GM19043 (cell line): Measurements from ENCODE around the gene IL17RB.

ENCODE experiments used
- ATAC-seq: cut with Tn5 transposase; IDR thresholded peaks from one replicate; pipeline ENCODE4 v1.9.1; 2021; ENCODE audit warnings: low read depth; ENCODE audit not compliant: unreplicated experiment

The IL17RB gene

GRCh38 chr3:53856964-53857363, 10.6 kb downstream of the IL17RB start:
- no peak for ATAC-seq

GRCh38 chr3:53858096-53858741, 11.9 kb downstream of the IL17RB start:
- no peak for ATAC-seq

GRCh38 chr3:53859178-53859577, 12.8 kb downstream of the IL17RB start:
- ATAC-seq, result no peak

GRCh38 chr3:53860196-53860595, 13.8 kb downstream of the IL17RB start:
- no peak for ATAC-seq

GRCh38 chr3:53862241-53862640, 15.9 kb downstream of the IL17RB start:
- ATAC-seq, result no peak

DNA sequence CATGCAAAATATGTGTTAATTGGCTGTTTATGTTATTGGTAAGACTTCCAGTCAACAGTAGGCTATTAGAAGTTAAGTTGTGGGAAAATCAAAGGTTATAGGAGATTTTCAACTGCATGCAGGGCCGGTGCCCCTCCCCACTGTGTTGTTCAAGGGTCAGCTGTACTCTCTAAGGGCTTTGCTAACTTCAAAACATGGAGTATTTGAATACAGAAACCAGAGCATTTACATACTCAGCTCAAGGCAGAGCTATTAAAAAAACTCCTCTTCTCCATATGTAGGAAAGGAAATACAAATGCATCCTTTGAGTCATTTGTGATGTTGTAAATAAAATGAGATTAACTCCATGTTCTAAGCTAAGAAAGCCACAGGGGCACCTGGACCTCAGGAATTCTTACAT, 16.8 kb downstream of the IL17RB start:
- ATAC-seq, result no peak

DNA sequence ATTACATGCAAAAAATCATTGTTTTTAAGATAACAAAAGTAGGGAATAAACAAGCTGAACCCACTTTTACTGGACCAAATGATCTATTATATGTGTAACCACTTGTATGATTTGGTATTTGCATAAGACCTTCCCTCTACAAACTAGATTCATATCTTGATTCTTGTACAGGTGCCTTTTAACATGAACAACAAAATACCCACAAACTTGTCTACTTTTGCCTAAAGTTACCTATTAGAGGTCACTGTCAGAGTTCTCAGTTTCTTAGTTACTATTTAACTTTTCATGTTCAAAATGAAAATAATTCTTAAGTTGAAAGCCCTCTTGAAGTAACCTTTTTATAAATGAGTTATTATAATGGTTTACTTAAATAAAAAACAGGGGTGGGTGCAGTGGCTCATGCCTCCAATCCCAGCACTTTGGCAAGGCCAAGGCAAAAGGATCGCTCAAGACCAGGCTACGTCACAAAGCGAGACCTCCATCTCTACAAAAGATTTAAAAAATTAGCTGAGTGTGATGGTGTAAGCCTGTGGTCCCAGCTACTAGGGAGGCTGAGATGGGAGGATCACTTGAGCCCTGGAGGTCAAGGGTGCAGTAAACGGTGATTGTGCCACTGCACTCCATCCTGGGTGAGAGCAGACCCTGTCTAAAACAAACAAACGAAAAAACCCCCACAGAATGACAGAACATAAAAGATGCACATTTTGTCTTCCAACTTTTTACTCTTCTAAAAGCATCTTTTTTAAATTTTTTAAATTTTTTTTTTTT, 19.5 kb downstream of the IL17RB start:
- ATAC-seq, result peak; percentile 77

- ATAC-seq, result no peak
These were observed 34.3 kb downstream of the IL17RB start for GRCh38 chr3:53880396-53881345.

- peak; percentile 74 for ATAC-seq
These were observed 35.6 kb downstream of the IL17RB start, which contains the start of gene ACTR8 for GRCh38 chr3:53881691-53882593. Gene ACTR8 (minus strand): TSS chr3:53882152. CDS start chr3:53882101, 51 bp downstream.

DNA sequence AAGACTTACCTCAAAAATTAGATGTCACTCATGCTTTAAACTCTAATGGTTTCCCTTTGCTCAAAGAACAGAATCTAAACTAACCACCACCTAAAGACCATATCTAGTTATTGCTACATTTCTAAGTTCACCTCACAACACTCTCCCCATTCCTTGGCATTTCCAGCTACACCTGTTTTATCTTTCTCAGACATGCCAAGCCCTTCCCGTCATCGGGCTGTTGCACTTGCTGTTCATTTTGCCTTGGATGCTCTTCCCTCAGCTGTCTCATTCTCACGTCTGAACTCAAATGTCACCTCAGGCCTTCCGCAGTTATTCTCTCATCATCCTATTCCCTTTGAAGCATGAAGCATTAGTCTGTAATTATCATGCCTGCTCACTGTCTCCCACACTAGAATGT, 36.6 kb downstream of the IL17RB start:
- no peak for ATAC-seq

DNA sequence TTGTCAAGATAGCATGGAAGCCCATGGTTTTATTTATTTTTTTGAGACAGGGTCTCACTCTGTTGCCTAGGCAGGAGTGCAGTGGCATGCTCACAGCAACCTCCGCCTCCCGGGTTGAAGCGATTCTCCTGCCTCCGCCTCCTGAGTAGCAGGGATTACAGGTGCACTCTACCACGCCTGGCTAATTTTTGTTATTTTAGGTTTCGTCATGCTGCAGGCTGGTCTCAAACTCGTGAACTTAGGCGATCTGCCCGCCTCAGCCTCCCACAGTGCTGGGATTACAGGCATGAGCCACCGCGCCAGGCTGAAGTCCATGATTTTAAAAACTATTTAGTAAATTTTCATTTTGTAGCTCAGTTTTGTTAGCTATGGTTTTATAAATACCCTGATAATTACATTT, 38.3 kb downstream of the IL17RB start:
- no peak for ATAC-seq

GRCh38 chr3:53885239-53885638, 38.9 kb downstream of the IL17RB start:
- ATAC-seq, result no peak

- no peak for ATAC-seq
These were observed 41.1 kb downstream of the IL17RB start for GRCh38 chr3:53887446-53887845.

DNA sequence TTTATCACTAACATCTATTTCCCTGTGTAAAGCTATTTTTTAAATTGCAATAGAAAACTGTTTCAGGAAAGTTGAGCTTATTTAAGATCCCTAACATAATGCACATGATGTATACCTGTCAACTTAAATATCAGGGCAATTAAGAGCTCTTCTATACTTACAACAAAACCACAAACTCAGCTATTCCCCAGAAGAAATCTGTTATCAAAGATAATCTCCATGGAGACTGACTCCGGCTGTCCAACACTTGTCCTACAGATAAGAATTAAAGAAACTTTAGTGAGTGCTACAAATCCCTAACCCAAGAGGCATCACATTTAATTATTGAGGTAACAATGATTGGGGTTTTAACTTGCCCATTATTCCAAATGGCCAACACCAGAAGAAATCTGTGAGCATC, 41.9 kb downstream of the IL17RB start:
- ATAC-seq, result no peak

DNA sequence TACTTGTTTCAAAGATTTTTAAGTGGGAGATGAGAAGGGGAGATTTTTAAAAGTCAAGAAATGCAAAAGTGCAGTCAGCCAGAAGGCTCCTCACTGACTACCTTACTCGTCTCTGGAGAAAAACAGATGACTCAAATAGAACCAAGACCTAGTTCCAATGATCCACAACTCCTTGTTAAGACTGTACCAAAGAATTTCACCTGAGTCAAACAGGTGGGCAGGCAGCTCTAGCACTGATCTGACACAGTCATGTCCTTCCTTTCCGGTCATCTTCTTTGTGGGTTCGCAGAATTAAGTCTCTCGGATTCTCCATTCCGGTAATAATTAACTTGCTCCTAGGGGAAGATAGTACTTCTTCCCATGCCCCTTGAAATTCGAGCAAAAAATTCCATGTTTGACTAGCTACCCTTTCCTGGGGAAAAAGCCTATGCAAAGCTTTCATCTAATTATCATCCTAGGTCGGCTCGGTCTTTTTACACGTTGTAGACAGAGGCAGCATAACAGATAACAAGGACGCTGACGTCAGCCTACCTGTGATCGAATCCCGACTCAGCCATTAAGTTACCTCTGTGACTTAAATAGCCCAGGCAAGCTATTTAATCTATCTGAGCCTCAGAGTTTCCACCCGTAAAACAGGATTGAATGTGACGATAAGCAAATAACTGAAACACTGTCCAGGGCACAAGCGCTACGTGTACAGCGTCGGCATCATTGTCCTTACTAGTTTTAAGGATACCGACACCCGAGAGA, 44.5 kb downstream of the IL17RB start:
- no peak for ATAC-seq

GRCh38 chr3:53891497-53892285, 45.3 kb downstream of the IL17RB start, which contains the start of gene SELENOK:
Gene SELENOK (minus strand): TSS chr3:53891859.
- ATAC-seq, result peak; percentile 93

GRCh38 chr3:53892286-53892637, 45.9 kb downstream of the IL17RB start:
- no peak for ATAC-seq

GRCh38 chr3:53899750-53900149, 53.4 kb downstream of the IL17RB start:
- ATAC-seq, result no peak
